HCT116 (cell line): ENCODE results near the gene MTSS2.

Experiments
- CEBPB ChIP-seq: IDR thresholded peaks from 2 replicates; pipeline ENCODE4 v1.6.1; 2012; ENCODE audit warnings: low read depth
- CTCF ChIP-seq, 3 experiments: fragments of 200-600 bp in 1 of 3; sonication (generic) in 1 of 3; IDR thresholded peaks in 2 of 3; conservative IDR thresholded peaks in 1 of 3; 2 replicates each; pipeline ENCODE4 v1.5.1; 2012 to 2017; ENCODE audit warnings: low read depth in 2 of 3, low read length in 2 of 3, antibody characterized with exemption in 1 of 3, borderline replicate concordance in 1 of 3, control low read depth in 1 of 3, mild to moderate bottlenecking in 1 of 3, mixed read lengths in 1 of 3, mixed run types in 1 of 3, moderate library complexity in 1 of 3; ENCODE audit not compliant: insufficient read depth in 1 of 3
- EZH2 ChIP-seq: fragments of 200-600 bp; sonication (generic); IDR thresholded peaks from 2 replicates; pipeline ENCODE4 v1.6.1; 2017; ENCODE audit warnings: antibody characterized with exemption, mixed run types
- EZH2phosphoT487 ChIP-seq: fragments of 200-600 bp; IDR thresholded peaks from 2 replicates; pipeline ENCODE4 v1.6.1; 2018; ENCODE audit warnings: antibody characterized with exemption, borderline replicate concordance
- FOSL1 ChIP-seq: IDR thresholded peaks from 2 replicates; pipeline ENCODE4 v1.6.1; 2012; ENCODE audit warnings: low read depth
- MAX ChIP-seq: IDR thresholded peaks from 2 replicates; pipeline ENCODE4 v1.6.1; 2012
- POLR2A ChIP-seq: IDR thresholded peaks from 2 replicates; pipeline ENCODE4 v1.7.0; 2011; ENCODE audit warnings: borderline replicate concordance; ENCODE audit not compliant: insufficient read depth, insufficient read length; ENCODE audit errors: extremely low read depth
- POLR2AphosphoS5 ChIP-seq: IDR thresholded peaks from 2 replicates; pipeline ENCODE4 v1.6.1; 2011; ENCODE audit warnings: mild to moderate bottlenecking, low read depth, low read length, moderate library complexity
- RAD21 ChIP-seq: IDR thresholded peaks from 2 replicates; pipeline ENCODE4 v1.6.1; 2012; ENCODE audit warnings: low read depth, mild to moderate bottlenecking
- REST ChIP-seq: IDR thresholded peaks from 2 replicates; pipeline ENCODE4 v1.6.1; 2012; ENCODE audit warnings: low read depth
- SIN3A ChIP-seq: IDR thresholded peaks from 2 replicates; pipeline ENCODE4 v1.6.1; 2012; ENCODE audit warnings: low read depth
- SP1 ChIP-seq: IDR thresholded peaks from 2 replicates; pipeline ENCODE4 v1.6.1; 2012; ENCODE audit warnings: low read depth
- SRF ChIP-seq: IDR thresholded peaks from 2 replicates; pipeline ENCODE4 v1.6.1; 2012; ENCODE audit warnings: low read depth
- TCF7L2 ChIP-seq: IDR thresholded peaks from 2 replicates; pipeline ENCODE4 v1.7.0; 2011; ENCODE audit warnings: borderline replicate concordance, inconsistent platforms; ENCODE audit not compliant: insufficient read depth, insufficient read length; ENCODE audit errors: extremely low read depth

- TF ChIP-seq TCF7L2 (no peak), RAD21 (no peak), POLR2AphosphoS5 (no peak), EZH2phosphoT487 (no peak), CTCF (IDR thresholded peaks at IDR 0.05 in 2 of 3, conservative IDR thresholded peaks at IDR 0.05 in 1 of 3; ENCODE audit: borderline replicate concordance in 1 of 3, insufficient read depth in 1 of 3, low read depth in 2 of 3, low read length in 2 of 3) (peak in 1 of 3 experiments; percentile 40; a peak in 3 of 6 replicates), SRF (no peak), CEBPB (no peak), FOSL1 (no peak), REST (no peak), POLR2A (no peak), SIN3A (no peak), MAX (no peak), SP1 (no peak), EZH2 (no peak)
These were observed 6.0 kb downstream of the MTSS2 start for GRCh38 chr16:70679671-70680494.
